ENCODE measurements around the gene SLC2A10. TPM values are rescaled to one million over a fixed set of nuclear protein-coding genes. Genes with fewer than 3 reads are reported as not detected.

SLC2A10 gene
- total RNA-seq, 1 donor = 52.7 TPM

DNA sequence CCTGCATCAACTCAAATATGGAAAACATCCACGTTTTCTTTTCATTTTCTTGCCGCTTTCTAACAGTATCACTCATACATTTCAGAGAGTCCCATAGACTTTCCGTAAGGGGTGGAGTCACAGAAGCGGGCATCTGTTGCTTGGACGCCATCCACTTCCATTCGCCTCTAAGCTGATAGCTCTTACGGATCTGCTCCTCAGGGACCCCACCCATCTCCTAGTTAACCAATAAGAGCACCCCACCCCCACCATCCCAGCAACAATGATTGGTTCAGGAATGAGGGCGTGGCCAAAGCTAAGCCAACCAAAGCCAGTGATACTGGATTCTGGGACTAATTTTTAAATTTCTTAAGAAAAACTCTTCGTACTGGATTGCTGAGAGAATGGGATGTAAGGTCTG lies 42.4 kb downstream of the SLC2A10 start:
- TF ChIP-seq, protein P1, sequence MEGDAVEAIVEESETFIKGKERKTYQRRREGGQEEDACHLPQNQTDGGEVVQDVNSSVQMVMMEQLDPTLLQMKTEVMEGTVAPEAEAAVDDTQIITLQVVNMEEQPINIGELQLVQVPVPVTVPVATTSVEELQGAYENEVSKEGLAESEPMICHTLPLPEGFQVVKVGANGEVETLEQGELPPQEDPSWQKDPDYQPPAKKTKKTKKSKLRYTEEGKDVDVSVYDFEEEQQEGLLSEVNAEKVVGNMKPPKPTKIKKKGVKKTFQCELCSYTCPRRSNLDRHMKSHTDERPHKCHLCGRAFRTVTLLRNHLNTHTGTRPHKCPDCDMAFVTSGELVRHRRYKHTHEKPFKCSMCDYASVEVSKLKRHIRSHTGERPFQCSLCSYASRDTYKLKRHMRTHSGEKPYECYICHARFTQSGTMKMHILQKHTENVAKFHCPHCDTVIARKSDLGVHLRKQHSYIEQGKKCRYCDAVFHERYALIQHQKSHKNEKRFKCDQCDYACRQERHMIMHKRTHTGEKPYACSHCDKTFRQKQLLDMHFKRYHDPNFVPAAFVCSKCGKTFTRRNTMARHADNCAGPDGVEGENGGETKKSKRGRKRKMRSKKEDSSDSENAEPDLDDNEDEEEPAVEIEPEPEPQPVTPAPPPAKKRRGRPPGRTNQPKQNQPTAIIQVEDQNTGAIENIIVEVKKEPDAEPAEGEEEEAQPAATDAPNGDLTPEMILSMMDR (IDR thresholded peaks at IDR 0.05; ENCODE audit: insufficient read depth, low read depth, low read length) = no peak
- DNase-seq (ENCODE audit: low read depth) = peak; percentile 49
- H3K4me3 ChIP-seq (ENCODE audit: low read depth, low read length) = peak overlapping the region; percentile 9

DNA sequence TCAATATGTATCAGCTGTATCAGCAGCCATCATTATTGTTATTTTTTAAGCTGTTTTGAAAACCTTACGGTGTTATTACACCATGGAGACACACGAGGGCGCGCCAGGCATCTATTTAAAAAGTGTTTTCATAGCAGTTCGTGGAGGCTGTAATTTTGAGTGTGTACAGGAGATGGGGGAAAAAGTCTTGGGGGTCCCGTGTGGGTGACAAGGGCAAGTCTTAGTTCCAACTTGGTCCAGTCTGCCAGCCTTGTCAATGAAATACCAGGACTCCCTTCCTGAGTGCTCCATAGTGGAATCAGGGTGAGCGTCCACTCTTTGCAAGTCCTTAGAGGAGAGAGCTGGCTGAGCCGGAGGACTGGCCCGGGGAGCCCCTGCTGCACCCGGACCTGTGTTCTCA lies 43.3 kb downstream of the SLC2A10 start:
- TF ChIP-seq, protein P1 (IDR thresholded peaks at IDR 0.05; ENCODE audit: insufficient read depth, low read depth, low read length) = peak; percentile 76
- H3K4me3 ChIP-seq (ENCODE audit: low read depth, low read length) = no peak overlapping the region
- DNase-seq (ENCODE audit: low read depth) = peak; percentile 65

DNA sequence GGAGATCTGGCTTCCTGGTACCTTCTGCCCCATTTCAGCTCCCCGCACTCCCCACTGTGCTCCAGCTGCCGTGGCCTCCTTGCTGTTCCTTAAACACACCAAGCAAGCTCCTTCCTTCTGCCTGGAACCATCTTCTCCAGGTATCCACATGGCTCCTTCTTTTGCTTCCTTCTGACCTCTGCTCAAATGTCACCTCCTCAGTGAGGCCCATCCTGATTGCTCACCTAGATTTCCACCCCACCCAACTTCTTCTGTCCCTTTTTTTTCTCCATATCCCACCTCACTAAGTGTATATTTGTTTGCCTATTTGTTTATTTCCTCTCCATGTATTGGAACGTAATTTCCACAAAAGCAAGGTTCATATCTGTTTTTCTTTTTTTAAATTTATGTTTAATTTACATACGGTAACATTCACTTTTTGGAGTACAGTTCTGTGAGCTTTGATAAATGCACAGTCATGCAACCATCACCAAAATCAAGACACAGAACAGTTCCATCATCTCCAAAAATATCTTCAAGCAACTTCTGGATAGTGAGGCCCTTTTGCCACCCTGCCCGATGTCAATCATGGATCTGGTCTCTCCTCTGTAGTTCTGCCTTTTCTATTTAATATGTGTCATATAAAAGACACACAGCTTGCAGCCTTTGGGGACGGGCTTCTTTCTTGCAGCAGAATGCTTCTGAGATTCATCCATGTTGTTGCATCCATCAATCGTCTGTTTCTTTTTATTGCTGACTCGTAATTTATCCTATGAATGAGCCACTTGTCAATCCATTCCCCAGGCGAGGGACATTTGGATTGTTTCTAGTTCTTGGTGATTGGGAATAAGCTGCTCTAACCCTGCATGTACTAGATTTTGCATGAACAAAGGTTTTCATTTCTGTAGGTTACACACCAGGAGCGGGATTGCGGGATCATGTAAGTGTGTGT lies 46.3 kb downstream of the SLC2A10 start:
- DNase-seq (ENCODE audit: low read depth) = no peak
- TF ChIP-seq, protein P1 (IDR thresholded peaks at IDR 0.05; ENCODE audit: insufficient read depth, low read depth, low read length) = no peak
- H3K4me3 ChIP-seq (ENCODE audit: low read depth, low read length) = no peak overlapping the region

DNA sequence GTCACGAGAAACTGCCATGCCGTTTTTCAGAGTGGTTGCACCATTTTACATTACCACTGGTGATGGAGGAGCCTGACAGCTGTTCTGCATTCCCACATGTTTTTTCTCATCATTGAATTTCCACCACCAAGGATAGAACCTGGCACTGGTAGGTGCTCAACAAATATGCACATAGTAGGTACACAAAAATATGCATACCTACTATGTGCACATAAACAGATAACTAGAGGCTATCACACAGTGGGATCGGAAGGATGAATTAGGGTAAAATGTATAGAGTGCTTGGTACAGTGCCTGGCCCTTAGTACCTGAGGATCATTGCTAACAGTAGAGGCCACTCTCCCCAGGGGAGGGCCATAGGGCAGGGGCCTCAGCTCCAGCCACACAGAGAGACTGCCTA lies 47.0 kb downstream of the SLC2A10 start:
- DNase-seq (ENCODE audit: low read depth) = no peak
- TF ChIP-seq, protein P1 (IDR thresholded peaks at IDR 0.05; ENCODE audit: insufficient read depth, low read depth, low read length) = no peak
- no peak overlapping the region for H3K4me3 ChIP-seq (ENCODE audit: low read depth, low read length)

DNA sequence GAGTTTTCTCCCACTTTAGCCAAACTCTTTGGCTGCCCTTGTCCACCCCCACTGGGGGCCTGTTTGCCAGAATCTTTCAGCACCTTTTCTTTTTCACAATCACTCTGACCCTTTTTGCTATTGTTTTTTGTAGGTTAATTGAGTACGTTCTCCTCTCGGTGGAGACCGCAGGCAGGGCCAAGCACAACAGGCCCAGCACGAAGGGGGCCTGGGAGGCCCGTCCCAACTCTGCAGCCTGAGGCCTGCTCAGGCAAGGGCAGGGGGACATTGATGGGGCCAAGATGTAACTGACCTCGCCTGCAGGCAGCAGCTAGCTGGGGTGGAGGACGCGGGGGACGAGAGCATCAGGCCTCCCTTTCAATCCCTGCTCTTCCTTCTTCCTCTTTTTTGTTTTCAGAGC lies 47.7 kb downstream of the SLC2A10 start:
- no peak overlapping the region for H3K4me3 ChIP-seq (ENCODE audit: low read depth, low read length)
- TF ChIP-seq, protein P1 (IDR thresholded peaks at IDR 0.05; ENCODE audit: insufficient read depth, low read depth, low read length) = no peak
- no peak for DNase-seq (ENCODE audit: low read depth)

DNA sequence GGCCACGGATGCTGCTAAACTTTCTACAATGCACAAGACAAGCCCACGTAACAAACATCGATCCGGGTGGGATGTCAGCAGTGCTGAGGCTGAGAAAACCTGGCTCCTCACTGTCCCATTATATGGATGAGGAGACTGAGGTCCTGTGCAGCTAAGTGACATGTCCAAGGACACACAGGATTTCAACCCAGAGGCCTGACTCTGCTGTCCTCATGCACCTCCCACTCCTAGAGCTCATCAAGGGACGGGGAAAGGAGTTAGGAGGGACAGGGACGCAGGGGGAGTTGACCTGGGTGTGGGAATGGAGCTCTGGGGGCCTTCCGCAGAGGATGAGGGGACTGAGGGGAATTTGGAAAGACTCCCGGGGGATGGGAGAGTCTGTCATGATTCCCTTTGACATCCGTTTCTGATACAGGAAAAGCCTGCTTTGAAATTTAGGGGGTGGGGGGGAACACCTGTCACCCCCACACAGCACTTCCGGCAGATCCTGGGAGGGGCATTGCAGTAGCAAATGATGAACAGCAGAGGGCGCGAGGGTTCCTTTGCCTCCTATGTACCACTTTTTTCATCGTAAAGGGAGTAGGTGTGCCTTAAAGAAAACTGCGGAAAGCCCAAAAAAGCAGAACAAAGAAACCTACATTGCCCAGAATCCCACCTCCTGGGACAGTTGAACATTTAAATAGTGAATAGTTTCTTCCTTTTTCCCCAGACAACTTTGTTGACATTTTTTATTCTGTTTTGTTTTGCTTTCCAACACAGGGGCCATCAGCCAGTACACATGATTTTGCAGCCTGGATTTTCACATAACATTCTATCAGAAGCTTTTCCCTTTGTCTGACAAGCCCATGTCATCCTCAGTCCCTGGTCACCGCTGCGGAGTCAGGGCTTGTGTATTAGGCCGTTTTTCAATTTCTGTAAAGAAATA lies 48.6 kb downstream of the SLC2A10 start:
- DNase-seq (ENCODE audit: low read depth) = peak; percentile 52
- no peak overlapping the region for H3K4me3 ChIP-seq (ENCODE audit: low read depth, low read length)
- TF ChIP-seq, protein P1 (IDR thresholded peaks at IDR 0.05; ENCODE audit: insufficient read depth, low read depth, low read length) = peak; percentile 97
